Measurements from ENCODE around the gene UBE2Z.
"Not testable (repeated sequence)": the region's sequence is repeated elsewhere in the genome, so short reads cannot be mapped to it uniquely, and the experiment has no call there.

Gene UBE2Z

DNA sequence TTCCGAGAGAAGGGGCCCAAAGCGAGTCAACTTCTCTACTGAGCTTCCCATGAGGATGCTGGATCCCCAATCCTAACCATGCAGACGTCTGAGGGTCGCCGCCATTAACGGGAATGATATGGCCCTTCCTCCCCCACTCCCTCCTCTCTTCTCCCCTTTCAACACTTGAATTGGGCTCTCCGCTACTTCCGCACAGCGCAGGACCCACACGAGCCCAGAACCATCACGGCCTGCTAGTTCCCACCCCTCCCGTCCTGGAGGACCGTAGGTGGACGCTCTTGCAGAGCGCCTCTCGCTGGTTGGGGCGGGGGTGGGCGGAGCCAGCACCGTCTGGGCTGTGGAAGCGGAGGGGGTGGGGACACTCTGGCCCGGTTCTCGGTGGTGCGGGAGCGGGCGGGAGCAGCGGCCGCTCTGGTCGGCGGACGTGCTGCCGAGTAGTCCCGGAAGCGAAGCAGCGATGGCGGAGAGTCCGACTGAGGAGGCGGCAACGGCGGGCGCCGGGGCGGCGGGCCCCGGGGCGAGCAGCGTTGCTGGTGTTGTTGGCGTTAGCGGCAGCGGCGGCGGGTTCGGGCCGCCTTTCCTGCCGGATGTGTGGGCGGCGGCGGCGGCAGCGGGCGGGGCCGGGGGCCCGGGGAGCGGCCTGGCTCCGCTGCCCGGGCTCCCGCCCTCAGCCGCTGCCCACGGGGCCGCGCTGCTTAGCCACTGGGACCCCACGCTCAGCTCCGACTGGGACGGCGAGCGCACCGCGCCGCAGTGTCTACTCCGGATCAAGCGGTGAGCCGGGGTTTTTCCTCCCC is at the start of gene UBE2Z:
Gene UBE2Z (plus strand): TSS at position 361 of the 797 bp plus-strand sequence. CDS start 97 bp downstream, at position 458.
- DNase-seq (ENCODE audit: low read depth): peak; percentile 69

DNA sequence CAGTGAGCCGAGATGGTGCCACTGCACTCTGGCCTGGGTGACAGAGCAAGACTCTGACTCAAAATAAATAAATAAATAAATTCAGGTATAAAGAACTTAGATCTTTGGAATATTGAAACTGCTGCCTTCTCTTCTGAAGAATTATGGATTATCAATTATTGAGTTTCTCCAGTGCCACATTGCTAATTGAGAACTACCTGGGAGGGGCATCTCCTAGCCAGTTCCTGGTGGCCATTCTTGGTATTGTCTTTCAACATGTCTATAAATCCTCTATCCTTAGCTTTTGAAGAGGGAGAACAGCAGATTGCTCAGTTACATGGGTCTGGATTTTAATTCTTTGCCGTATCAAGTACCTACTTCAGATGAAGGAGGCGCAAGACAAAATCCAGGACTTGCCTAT is 48.2 kb upstream of the UBE2Z start:
- no peak for DNase-seq (ENCODE audit: low read depth)

DNA sequence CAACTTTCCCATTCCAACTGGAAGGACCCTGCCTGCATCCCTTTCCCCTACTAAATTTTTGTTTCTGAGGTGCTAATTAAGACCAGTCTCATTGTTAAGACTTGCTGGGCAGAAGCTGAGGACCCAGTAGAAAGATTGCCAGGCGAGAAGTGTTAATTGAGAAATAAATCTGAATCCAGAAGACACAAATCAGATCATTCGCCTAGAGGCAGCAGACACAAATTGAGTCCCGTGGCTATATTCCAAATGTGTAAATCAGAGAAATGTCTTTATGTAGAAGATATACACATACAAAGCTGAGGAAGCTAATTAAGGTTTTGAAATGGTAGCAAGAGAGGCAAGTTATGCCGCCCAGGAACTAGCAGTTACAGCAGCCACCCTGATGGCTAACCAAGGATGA is 47.8 kb upstream of the UBE2Z start:
- no peak for DNase-seq (ENCODE audit: low read depth)

DNA sequence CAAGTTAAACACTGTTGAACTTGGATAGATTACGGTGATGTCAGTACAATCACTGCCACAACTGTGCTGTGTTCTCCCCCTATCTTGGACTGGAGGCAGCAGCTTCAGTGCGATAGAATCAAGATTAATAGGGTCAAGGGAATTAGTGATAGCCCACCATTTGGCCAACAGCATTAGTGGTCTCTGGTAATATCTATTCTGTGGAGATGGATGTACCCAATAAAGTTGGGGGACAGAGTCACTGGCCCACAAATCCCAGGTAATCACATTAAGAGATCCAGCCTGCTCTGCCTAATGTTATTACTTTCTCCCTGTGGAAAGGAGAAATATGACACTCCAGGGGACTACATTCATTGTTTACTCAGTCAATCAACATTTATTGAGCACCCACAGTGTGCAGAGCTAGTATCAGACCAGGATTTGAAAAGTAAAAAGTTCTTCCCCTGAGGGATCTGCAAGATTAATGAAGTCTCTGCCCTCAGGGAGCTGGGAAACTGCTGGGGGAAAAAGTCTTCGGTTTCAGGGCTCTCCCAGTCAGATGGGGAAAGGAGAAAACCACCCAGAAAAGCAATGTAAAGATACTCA is 39.2 kb upstream of the UBE2Z start:
- no peak for DNase-seq (ENCODE audit: low read depth)

DNA sequence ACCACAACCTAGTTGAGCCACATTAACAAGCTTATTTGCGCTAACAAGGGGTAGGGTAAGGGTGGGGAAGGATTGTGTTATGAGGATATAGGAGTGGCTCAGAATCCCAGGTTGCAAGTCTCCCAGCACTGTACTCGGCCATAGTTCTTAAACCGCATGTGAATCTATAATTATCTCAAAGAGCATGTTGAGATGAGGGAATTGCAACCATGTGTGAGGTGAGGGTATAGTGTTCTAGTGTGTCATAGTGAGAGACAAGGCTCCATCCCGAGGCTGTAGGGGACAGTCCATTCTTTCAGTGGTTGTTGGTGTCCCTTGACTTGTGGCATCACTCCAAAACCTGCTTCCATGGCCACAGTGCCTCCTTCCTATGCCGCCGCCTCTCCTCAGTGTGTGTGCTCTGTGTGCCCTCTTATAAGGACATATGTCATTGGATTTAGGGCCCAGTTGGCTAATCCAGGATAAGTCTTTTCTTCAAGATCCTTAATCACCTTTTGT is 38.3 kb upstream of the UBE2Z start:
- DNase-seq (ENCODE audit: low read depth): no peak

DNA sequence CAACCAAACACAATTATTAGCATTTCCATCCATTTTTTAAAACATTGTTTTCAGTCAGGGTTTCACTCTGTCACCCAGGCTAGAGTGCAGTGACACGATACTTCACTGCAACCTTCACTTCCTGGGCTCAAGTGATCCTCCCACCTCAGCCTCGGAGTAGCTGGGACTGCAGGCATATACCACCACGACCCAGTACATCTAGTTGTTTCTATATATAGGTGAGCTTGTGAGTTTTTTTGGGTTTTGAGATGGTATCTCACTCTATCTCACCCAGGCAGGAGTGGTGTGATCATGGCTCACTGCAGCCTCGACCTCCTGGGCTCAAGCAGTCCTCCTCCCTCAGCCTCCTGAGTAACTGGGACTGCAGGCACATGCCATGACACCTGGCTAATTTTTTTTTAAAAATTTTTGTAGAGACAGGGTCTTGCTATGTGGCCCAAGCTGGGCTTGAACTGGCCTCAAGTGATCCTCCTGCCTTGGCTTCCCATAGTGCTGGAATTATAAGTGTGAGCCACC is 37.1 kb upstream of the UBE2Z start:
- no peak for DNase-seq (ENCODE audit: low read depth)

DNA sequence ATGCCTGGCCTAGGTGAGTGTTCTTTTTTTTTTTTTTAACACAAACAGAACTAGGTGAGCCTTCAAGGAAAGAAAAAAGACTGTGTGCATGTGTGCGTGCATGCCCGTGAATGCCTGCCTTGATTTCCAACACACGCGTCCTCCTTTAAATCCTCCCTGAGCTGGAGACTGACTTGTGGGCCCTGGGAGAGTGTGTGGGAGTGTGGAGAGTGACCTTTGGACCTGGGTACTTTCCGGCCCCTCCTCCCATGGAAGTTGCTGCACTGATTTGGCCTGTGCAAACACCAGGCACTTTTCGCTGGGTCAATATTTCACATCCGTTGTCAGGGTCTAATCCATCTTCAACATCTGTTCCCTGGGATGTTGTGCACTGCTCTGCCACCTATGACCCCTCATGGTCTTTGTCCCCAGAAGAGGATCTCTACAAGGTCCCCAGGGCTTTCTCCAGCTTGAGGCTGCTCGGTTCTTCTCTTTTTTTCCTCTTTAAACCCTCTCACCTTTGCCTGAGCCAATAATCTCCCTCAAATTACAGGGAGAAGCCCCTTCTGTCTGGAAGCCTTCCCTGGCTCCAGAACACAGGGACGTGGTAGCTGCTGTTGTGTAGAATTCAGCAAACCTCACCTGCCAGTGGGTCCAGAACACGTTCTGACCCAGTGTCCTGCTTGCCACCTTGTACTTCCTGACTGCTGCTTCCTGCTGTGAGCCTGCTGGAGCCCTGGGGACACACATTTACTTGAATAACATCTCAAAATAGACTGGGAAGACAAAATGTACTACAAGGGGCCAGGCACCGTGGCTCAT is 36.5 kb upstream of the UBE2Z start:
- no peak for DNase-seq (ENCODE audit: low read depth)

DNA sequence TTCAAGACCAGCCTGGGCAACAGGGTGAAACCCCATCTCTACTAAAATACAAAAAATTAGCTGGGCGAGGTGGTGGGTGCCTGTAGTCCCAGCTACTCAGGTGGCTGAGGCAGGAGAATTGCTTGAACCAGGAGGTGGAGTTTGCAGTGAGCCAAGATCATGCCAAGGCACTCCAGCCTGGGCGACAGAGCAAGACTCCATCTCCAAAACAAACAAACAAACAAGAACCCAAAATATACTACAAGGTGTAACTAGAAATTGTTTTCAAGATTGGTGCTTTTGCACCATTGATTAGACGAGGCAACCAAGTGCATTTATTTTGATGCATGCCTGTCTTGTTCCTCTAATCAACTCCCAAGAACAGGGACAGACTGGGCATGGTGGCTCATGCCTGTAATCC is 35.8 kb upstream of the UBE2Z start:
- not testable (repeated sequence) for DNase-seq (ENCODE audit: low read depth)

DNA sequence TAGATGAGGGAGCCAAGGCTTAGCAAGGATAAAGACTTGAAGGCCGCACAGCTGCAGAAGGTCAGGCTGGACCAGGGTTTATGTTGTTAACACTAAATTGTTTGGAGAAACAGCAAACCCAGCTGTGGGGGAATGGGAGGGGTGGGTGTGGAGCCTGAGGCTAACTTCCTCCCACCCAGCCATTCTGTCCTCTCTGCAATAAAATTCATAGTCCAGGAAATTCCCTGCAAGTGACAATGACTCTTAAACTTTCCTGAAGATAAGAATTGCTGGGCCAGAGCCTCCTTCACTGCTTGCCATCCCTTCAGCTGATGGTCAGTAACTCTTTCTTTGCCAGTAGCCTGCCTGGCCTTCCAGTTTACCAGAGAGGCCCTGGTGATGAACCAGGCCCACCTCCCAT is 35.0 kb upstream of the UBE2Z start:
- DNase-seq (ENCODE audit: low read depth): no peak

DNA sequence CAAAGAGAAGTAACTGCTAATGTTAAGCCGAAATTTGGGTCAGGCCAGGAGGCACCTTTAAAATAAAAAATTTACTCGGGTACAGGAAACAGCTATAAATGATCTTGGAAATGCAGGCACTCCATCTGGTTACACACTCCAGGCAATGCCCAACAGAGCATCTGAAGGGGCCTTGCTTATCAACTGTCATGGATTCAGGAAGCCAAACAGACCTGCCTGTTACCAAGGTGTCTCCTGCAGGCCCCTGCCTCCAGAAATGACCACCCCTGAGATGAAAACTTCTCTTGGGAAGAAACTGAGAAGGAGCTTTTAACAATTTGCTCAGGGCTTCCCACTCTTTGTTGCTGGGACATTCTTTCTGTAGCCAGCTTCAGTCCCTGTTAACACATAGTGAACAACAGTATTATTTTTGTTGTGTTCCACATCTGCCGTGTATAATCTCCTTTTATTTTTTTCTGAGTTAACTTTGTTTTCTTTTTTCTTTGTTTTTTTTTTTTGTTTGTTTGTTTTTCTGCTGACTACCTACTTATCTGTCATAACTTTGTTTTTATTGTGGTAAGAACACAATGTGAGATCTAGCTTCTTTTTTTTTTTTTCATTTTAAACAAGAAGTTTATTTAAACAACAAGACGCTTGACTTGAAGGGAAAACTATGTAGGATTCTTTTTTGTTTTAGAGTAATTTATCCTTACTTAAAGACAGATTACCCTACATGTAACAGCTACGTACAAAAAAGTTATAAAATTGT is 34.3 kb upstream of the UBE2Z start:
- no peak for DNase-seq (ENCODE audit: low read depth)

DNA sequence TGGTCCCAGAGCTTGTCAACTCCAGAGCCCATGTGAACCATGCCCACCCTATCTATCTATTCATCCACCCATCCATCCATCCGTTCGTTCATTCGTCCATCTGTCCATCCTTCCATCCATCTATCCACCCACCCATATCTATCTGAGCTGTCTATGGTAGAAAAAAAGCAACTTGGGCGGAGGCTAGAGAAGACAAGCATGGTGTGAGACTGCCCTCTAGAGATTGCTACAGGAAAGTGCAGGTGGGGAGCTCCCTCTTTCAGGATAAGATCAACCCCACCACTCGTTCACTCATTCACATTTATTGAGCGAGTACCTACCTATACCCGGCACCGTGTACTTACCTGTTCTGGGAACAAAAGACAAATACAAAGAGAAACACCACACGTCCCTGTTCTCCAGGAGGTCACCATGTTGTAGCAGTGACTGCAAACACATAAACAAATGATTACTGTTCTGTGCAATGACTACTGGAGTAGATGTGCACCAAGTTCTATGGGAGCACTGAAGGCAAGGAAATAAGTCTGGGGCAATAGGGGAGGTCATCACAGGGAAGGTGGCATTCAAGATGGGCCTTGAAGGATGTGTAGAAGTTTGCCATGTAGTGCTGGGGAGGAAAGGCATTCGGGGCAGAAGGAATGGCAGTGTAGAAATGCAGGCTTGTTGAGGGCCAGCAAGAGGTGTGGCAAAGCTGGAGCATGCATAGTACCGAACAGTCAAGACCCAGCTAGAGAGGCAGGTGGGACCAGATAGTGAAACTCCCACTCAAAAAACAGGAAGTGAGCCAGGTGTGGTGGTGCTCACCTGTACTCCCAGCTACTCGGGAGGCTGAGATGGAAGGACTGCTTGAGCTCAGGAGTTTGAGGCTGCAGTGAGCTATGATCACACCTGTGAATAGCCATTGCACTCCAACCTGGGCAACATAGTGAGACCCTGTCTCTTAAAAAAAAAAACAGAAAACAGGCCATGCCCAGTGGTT is 29.0 kb upstream of the UBE2Z start:
- DNase-seq (ENCODE audit: low read depth): no peak

DNA sequence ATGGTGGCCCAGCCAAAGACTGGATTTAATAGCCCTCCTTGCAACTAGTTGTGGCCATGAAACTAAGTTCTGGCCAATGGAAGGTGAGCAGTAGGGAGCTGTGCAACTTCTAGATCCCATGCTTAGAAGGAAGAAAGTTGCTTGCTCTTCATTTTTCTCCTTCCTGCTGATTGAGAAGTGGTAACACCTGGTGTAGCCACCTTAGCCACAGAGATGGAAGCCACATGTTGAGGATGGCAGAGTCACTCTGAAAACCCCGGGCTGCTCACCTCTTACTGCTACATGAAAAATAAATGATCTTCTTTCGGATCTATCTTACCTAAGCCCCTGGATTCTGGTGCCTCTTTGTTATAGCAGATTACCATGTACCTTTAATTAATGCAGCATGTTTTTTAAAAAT is 25.9 kb upstream of the UBE2Z start:
- DNase-seq (ENCODE audit: low read depth): no peak

DNA sequence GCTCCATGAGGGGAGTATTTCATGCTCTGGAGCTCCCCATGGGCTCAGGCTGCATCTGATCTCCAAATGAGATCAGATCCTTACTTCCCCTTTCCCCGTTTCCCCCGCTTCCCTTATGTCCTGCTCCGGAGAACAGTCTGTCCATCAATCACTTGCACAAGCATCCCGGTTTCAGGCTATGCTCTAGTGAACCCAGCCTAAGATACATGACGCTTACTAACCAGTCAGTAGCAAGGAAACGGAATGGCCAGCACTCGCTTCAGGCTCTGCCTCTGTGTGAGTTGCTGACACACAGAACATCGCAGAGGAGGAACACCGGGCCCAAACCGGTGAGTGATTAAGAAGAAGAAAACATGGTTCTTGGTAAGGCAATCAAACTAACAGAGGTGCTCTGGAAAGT is 25.0 kb upstream of the UBE2Z start:
- DNase-seq (ENCODE audit: low read depth): no peak

DNA sequence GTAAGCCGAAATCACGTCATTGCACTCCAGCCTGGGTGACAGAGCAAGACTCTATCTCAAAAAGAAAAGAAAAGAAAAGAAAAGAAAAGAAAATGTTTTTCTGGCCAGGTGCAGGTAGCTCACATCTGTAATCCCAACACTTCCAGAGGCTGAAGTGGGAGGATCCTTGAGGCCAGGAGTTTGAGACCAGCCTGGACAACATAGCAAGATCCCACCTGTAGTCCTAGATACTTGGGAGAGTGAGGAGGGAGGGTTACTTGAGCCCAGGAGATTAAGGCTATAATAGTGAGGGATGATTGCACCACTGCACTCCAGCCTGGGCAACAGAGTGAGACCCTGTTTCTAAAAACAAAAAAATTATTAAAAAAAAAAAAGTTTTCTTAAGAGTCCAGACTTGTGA is 18.1 kb upstream of the UBE2Z start:
- DNase-seq (ENCODE audit: low read depth): no peak

DNA sequence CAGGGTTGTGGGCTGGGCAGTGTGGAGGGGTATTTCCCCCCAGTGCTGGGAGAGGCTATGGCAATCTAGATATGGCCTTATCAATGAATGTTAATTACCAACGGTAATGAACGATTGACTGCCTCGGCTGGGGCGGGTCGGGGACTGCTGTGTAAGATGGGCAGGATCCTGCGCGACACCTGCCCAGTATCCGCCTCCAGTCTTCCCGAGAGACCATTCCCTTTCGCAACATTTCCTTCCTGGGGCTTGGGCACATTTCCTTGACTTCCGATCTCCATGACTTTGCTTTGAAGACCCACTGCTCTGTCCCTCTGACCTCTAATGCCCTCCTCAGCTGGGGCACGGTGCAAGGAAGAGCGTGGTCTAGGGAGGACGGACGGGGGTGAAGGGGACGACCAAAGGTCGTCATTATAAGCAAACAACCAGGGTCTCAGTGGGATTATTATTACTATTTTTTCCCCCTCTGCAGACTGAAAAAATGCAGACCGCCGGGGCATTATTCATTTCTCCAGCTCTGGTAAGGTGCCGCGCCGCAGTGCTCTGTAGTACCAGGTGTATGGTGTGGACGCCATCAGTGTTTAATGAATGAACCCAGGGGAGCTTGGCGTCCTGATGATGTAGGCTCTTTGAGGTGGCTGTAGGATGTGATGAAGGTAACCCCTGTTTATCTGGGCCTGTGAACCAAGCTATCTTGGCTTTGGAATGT is 15.1 kb upstream of the UBE2Z start:
- no peak for DNase-seq (ENCODE audit: low read depth)

DNA sequence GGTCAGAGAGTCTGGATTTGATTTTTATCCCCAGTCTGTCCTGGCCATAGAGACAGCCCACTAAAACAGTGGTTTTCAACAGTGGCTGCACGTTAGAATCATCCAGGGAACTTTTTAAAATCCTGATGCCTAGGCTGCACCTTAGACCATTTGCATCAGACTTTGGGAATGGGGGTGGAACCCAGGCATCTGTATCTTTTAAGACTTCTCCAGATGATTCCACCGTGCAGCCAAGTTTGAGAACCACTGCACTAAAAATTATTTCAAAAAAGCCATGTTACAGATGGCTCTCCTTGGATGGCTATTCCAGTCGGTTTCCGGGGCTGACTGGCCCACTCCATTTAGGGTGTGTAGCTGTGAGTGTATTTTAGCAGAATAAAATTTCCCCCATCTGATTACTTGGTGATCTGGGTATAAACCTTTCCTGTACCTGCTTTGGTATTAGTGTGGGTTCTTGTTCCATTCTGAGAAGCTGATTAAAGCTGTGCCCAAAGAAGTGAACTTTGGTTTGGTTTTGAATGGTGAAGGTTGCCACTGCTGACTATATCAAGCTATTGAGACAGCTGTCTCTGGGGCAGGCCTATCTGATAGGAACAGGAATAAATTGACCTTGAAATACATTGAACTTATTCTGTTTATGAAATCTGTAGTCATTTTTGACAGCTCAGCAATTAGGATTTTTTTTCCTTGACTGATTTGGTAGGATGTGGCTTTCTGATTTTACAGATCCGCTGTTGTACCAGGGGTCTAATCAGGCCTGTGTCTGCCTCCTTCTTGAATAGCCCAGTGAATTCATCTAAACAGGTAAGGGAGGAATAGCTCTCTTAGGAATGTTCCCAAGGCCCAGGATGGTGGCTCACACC is 14.3 kb upstream of the UBE2Z start:
- DNase-seq (ENCODE audit: low read depth): no peak

DNA sequence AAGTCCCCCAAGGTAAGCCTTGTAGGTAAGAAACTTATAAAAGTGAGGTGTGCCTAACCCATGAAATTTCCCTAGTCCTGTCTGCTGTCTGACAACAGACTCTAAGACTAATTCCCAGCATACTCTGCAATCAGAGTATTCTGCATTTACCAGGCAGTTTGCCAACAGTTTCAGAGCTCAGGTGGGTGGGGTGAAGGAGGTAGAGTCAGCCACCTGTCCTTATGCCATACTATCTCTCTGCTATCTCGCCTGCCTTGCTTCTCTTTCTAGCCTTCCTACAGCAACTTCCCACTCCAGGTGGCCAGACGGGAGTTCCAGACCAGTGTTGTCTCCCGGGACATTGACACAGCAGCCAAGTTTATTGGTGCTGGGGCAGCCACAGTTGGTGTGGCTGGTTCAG is 13.3 kb upstream of the UBE2Z start:
- DNase-seq (ENCODE audit: low read depth): no peak

DNA sequence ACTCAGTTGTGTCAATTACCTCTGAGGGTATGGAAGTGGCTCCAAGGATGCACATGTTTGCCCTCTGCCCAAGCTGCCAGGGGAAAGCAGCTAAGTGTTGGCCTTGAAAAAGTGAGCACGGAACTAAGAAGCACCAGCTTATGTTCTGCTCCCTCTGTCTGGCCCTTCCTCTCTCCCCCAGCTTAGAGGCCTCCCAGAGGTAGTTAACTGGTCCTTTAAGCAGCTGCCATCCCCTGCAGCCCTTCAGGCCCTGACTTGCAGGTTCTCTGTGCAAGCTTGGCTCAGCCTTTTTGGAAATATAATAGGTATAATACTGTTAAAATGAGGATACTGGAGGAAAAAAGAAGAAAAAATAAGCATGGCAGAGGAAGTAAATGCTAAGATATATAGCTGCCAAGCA is 7.0 kb upstream of the UBE2Z start:
- DNase-seq (ENCODE audit: low read depth): no peak

DNA sequence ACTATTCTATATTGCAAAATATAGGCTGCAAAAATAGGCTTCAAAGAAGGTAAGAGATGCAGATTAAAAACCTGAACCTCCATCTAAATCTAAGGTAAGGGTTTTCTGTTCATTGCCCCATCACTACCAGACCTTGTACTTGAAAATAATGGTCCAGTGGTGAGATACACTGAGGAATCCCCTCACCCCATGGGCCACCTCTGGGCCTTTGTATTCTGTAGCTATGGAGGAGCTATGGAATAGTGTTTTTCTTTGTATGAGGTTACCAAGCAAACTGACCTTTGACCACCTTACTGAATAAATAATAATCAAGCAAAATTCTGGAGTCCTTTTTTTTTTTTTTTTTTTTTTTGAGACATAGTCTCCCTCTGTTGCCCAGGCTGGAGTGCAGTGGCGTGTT is 4.8 kb upstream of the UBE2Z start:
- DNase-seq (ENCODE audit: low read depth): no peak

Data from stimulated activated CD8-positive, alpha-beta memory T cell treated with anti-CD3 and anti-CD28 coated beads, Interleukin-15, amount 100 ng/mL, for 24 hours (primary cell).